VCaP (cell line): ENCODE data around the gene RMND5B.

Experiments used
- H3K27ac ChIP-seq: fragments of 450-650 bp; 2 replicates; pipeline ENCODE4 v1.5.1; 2017
- CTCF ChIP-seq: fragments of 450-650 bp; conservative IDR thresholded peaks from 2 replicates; pipeline ENCODE4 v1.5.1; 2017; ENCODE audit warnings: mild to moderate bottlenecking, moderate library complexity

Gene RMND5B

GRCh38 chr5:178125253-178125906 lies 5.4 kb upstream of the RMND5B start:
- H3K27ac ChIP-seq, result no peak overlapping the region
- no peak for TF ChIP-seq CTCF

GRCh38 chr5:178126556-178126955 lies 4.3 kb upstream of the RMND5B start:
- TF ChIP-seq CTCF, result no peak
- peak overlapping the region; percentile 51 for H3K27ac ChIP-seq

GRCh38 chr5:178127300-178128009 lies 3.4 kb upstream of the RMND5B start:
- H3K27ac ChIP-seq, result peak overlapping the region; percentile 51

- H3K27ac ChIP-seq, result peak overlapping the region; percentile 98
Measured at GRCh38 chr5:178129296-178129695, 1.5 kb upstream of the RMND5B start.

GRCh38 chr5:178130234-178130575 lies 609 bp upstream of the RMND5B start:
- H3K27ac ChIP-seq, result peak overlapping the region; percentile 98

More at GRCh38 chr5:178129296-178129695, 1.5 kb upstream of the RMND5B start:
- TF ChIP-seq CTCF, result no peak

- peak overlapping the region; percentile 98 for H3K27ac ChIP-seq
- no peak for TF ChIP-seq CTCF
Measured at GRCh38 chr5:178131446-178131996, 707 bp downstream of the RMND5B start.

GRCh38 chr5:178136990-178137389 lies 6.2 kb downstream of the RMND5B start:
- TF ChIP-seq CTCF, result no peak
- no peak overlapping the region for H3K27ac ChIP-seq

GRCh38 chr5:178137991-178138390 lies 7.2 kb downstream of the RMND5B start:
- H3K27ac ChIP-seq, result no peak overlapping the region
- no peak for TF ChIP-seq CTCF
